ENCODE results near the gene ALDH1A3.

DNA sequence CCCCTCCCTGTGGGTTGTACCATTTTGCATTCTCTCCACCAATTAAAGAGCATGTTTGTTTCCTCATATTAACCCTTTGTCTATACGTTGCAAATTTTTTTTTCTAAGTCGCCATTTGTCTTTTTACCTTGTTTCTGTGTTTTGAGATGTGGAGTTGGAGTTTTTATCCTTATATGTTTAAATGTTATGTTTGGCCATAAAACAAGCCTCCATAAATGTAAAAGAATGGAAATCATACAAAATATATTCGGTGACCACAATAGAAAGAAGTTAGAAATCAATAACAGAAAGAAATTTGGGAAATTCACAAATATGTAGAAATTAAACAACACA lies 68.8 kb downstream of the ALDH1A3 start:
- TF ChIP-seq YY1 (IDR thresholded peaks at IDR 0.05; ENCODE audit: insufficient read depth, insufficient read length) (no peak), SUZ12 (IDR thresholded peaks at IDR 0.05; ENCODE audit: extremely low read depth, insufficient read depth, insufficient read length) (no peak)

All from NT2/D1 (cell line).